Activated CD4-positive, alpha-beta memory T cell treated with anti-CD3 and anti-CD28 coated beads for 36 hours (primary cell): ENCODE results near the gene HCRTR2. TPM values are rescaled to one million over a fixed set of nuclear protein-coding genes. Genes with fewer than 3 reads are reported as not detected.
"Not testable (repeated sequence)": the region's sequence is repeated elsewhere in the genome, so short reads cannot be mapped to it uniquely, and the experiment has no call there.

Experiments
- CTCF ChIA-PET: fragments of 350-600 bp; sonication (Branson Sonifier 250); formaldehyde crosslinking; loops from one replicate; lab custom pipeline; 2021; ENCODE audit warnings: antibody characterized with exemption, inconsistent platforms; lab: Charles Lee
- POLR2A ChIA-PET: fragments of 350-600 bp; sonication (Branson Sonifier 250); formaldehyde crosslinking; loops from one replicate; lab custom pipeline; 2021; ENCODE audit warnings: antibody characterized with exemption; lab: Charles Lee
- DNase-seq: peaks from one replicate; pipeline ENCODE4 v3.0.0-alpha.2; 2020
- H3K27ac Mint-ChIP-seq: one replicate; pipeline ENCODE4 v1.8.0; 2021; ENCODE audit warnings: mixed read lengths
- H3K27me3 Mint-ChIP-seq: one replicate; pipeline ENCODE4 v1.8.0; 2021; ENCODE audit warnings: mixed read lengths
- H3K36me3 Mint-ChIP-seq: one replicate; pipeline ENCODE4 v1.8.0; 2021; ENCODE audit warnings: mixed read lengths
- H3K4me1 Mint-ChIP-seq: one replicate; pipeline ENCODE4 v1.8.0; 2021; ENCODE audit warnings: low read depth, mixed read lengths
- H3K4me3 Mint-ChIP-seq: one replicate; pipeline ENCODE4 v1.8.0; 2021; ENCODE audit warnings: mild to moderate bottlenecking, mixed read lengths
- H3K9me3 Mint-ChIP-seq: one replicate; pipeline ENCODE4 v1.8.0; 2021; ENCODE audit warnings: mixed read lengths
- intact Hi-C: fragments of 100-400 bp; cut with micrococcal nuclease; formaldehyde crosslinking; loops from one replicate; pipeline ENCODE4 v1.15.1; 2023
- total RNA-seq, 2 experiments: library from RNA; stranded (reverse); gene quantifications; one replicate each; pipeline ENCODE4 v1.2.3, GENCODE V29; 2021

Gene HCRTR2
- total RNA-seq, 2 experiments from 2014 or later: not detected

GRCh38 chr6:55250400-55250799, 76.1 kb downstream of the HCRTR2 start:
- intact Hi-C loops: no loop called here

GRCh38 chr6:55255113-55255512, 80.8 kb downstream of the HCRTR2 start:
- Mint-ChIP-seq H3K36me3 (no peaks in the 10 kb centered on the region), H3K27ac (no peak overlapping the region), H3K4me3 (no peak overlapping the region), H3K27me3 (no peaks in the 10 kb centered on the region), H3K9me3 (peaks cover 5% of the 10 kb centered on the region), H3K4me1 (no peaks in the 10 kb centered on the region)
- ChIA-PET POLR2A (no interaction called here), CTCF (no interaction called here)
- DNase-seq: no peak
- intact Hi-C loops: no loop called here

More at GRCh38 chr6:55250400-55250799, 76.1 kb downstream of the HCRTR2 start:
- Mint-ChIP-seq H3K9me3 (peaks cover 5% of the 10 kb centered on the region), H3K27me3 (no peaks in the 10 kb centered on the region), H3K27ac (no peak overlapping the region), H3K4me1 (no peaks in the 10 kb centered on the region), H3K36me3 (no peaks in the 10 kb centered on the region), H3K4me3 (no peak overlapping the region)
- DNase-seq: no peak
- CTCF ChIA-PET: no interaction called here
- POLR2A ChIA-PET: no interaction called here

- ChIA-PET POLR2A (no interaction called here), CTCF (no interaction called here)
- Mint-ChIP-seq H3K27ac (no peak overlapping the region), H3K4me1 (no peaks in the 10 kb centered on the region), H3K4me3 (no peak overlapping the region), H3K9me3 (peaks cover 3% of the 10 kb centered on the region), H3K27me3 (no peaks in the 10 kb centered on the region), H3K36me3 (no peaks in the 10 kb centered on the region)
- intact Hi-C loops: no loop called here
- no peak for DNase-seq
These were observed 85.9 kb downstream of the HCRTR2 start for GRCh38 chr6:55260181-55260580.

- Mint-ChIP-seq H3K4me1 (no peaks in the 10 kb centered on the region), H3K9me3 (peaks cover 2% of the 10 kb centered on the region), H3K4me3 (no peak overlapping the region), H3K36me3 (no peaks in the 10 kb centered on the region), H3K27ac (no peak overlapping the region), H3K27me3 (no peaks in the 10 kb centered on the region)
- intact Hi-C loops: no loop called here
- POLR2A ChIA-PET: no interaction called here
- CTCF ChIA-PET: no interaction called here
- DNase-seq: no peak
These were observed 91.2 kb downstream of the HCRTR2 start for GRCh38 chr6:55265409-55266114.

GRCh38 chr6:55266896-55267295, 92.6 kb downstream of the HCRTR2 start:
- Mint-ChIP-seq H3K9me3 (peaks cover 1% of the 10 kb centered on the region), H3K4me1 (no peaks in the 10 kb centered on the region), H3K36me3 (no peaks in the 10 kb centered on the region), H3K4me3 (no peak overlapping the region), H3K27ac (no peak overlapping the region), H3K27me3 (no peaks in the 10 kb centered on the region)
- ChIA-PET POLR2A (no interaction called here), CTCF (no interaction called here)
- intact Hi-C loops: no loop called here
- DNase-seq: no peak

DNA sequence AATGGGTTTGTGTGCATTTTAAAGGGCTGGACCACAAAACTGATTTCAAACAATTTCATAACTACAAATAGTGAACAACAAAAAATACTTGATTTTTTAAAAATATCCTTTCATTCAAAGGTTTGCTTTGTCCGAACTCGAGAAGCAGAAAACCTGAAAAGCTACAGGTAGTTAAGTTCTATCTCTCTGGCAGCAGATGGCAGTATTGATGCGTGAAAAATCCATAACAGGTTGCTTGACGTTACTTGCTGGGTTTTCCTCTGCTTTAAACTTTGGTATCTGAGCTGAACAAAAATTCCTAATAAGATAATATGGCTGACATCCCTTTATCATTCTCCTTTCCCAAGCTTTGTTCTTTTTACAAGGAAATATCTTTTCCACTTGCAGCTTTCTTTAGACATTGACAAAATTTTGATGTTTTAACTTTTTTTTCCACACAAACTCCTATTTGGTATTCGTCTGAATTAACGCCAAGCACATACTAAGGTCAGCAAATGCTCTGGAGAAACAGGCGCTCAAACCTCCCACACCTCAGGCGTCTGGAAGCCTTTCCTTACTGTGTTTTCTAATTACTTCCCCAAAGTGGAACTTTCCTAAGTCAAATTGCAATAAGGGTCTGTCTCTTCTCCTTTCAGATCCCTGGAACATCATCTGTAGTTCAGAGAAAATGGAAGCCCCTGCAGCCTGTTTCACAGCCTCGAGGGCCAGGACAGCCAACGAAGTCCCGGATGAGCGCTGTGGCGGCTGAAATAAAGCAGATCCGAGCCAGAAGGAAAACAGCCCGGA, 102.6 kb downstream of the HCRTR2 start:
- H3K27ac Mint-ChIP-seq: no peak overlapping the region
- peaks cover 5% of the 10 kb centered on the region for H3K9me3 Mint-ChIP-seq
- CTCF ChIA-PET: interaction anchor here (0.5 to 1.5 kb wide), 7 partner anchors 10 to 1826 kb away, joined by 3 to 7 read pairs (median 3); no protein-coding TSS in a partner anchor
- no peaks in the 10 kb centered on the region for H3K36me3 Mint-ChIP-seq
- no peak for DNase-seq
- H3K27me3 Mint-ChIP-seq: no peaks in the 10 kb centered on the region
- no peaks in the 10 kb centered on the region for H3K4me1 Mint-ChIP-seq
- POLR2A ChIA-PET: no interaction called here
- H3K4me3 Mint-ChIP-seq: no peak overlapping the region
- intact Hi-C loops: no loop called here

DNA sequence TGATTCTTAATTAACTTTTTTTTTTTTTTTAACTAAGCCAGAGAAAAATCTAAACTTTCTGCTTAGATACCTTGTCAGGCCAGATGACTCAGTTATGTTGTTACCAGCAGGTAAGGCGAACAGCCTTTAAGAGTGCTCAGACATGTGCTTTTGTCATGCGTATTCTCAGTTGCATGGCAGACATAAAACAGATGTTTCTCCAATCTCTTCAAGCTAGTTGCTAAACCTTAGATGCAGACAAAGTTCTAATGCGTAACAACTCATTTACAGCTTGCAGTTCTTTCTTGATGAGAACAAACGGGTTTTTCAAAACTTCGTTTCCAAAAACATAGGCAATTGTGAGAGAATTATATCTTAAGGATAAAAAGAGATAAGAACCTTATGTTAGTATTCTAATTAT, 103.3 kb downstream of the HCRTR2 start:
- H3K4me3 Mint-ChIP-seq: no peak overlapping the region
- H3K9me3 Mint-ChIP-seq: peaks cover 5% of the 10 kb centered on the region
- intact Hi-C loops: no loop called here
- H3K27ac Mint-ChIP-seq: no peak overlapping the region
- H3K4me1 Mint-ChIP-seq: no peaks in the 10 kb centered on the region
- no peaks in the 10 kb centered on the region for H3K36me3 Mint-ChIP-seq
- no peak for DNase-seq
- ChIA-PET CTCF (no interaction called here), POLR2A (no interaction called here)
- H3K27me3 Mint-ChIP-seq: no peaks in the 10 kb centered on the region

GRCh38 chr6:55281215-55281614, 106.9 kb downstream of the HCRTR2 start:
- intact Hi-C loops: no loop called here
- Mint-ChIP-seq H3K36me3 (no peaks in the 10 kb centered on the region), H3K4me1 (no peaks in the 10 kb centered on the region), H3K27me3 (no peaks in the 10 kb centered on the region), H3K27ac (no peak overlapping the region), H3K9me3 (no peaks in the 10 kb centered on the region), H3K4me3 (no peak overlapping the region)
- ChIA-PET POLR2A (no interaction called here), CTCF (no interaction called here)
- no peak for DNase-seq

- Mint-ChIP-seq H3K36me3 (no peaks in the 10 kb centered on the region), H3K9me3 (no peaks in the 10 kb centered on the region), H3K4me3 (no peak overlapping the region), H3K4me1 (no peaks in the 10 kb centered on the region), H3K27me3 (no peaks in the 10 kb centered on the region), H3K27ac (no peak overlapping the region)
- no peak for DNase-seq
- ChIA-PET POLR2A (no interaction called here), CTCF (no interaction called here)
- intact Hi-C loops: no loop called here
These were observed 107.8 kb downstream of the HCRTR2 start for GRCh38 chr6:55282115-55282514.

DNA sequence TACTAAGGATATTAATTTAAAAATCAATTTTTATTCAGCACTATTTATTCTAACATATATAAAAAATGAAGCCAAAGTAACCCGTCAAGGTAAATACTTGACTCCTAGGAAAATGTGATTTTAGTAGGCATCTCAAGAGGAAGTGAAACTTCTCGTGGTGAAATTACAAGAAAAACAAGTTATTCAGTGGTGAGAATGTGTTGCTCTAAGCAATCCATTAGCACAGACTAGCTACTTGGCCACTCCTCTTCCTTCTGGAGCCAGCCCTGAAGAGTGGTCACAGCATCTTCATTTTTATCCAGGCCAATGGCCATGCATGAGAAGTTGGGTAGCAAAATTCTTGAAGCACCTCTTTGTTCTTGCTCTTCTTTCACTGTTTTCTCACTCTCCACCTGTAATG, 112.5 kb downstream of the HCRTR2 start:
- POLR2A ChIA-PET: no interaction called here
- Mint-ChIP-seq H3K9me3 (peaks cover 8% of the 10 kb centered on the region), H3K4me1 (no peaks in the 10 kb centered on the region), H3K36me3 (no peaks in the 10 kb centered on the region), H3K27me3 (no peaks in the 10 kb centered on the region), H3K27ac (no peak overlapping the region), H3K4me3 (no peak overlapping the region)
- DNase-seq: no peak
- intact Hi-C loops: no loop called here
- CTCF ChIA-PET: interaction anchor here (1.7 kb wide), 1 partner anchor 10 kb away, joined by 7 read pairs; no protein-coding TSS in a partner anchor

DNA sequence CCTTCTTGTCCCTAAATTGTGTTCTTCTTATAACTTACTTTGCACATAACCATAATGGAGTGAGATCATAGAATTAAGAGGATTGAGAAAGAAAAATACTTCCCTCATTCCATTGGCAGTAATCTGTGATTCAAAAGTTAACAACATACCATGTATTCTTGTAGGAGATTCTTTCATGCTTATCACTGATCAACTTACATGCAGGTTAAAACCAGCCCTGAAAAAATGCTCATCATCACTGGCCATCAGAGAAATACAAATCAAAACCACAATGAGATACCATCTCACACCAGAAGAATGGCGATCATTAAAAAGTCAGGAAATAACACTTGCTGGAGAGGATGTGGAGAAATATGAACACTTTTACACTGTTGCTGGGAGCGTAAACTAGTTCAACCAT, 116.4 kb downstream of the HCRTR2 start:
- ChIA-PET CTCF (no interaction called here), POLR2A (no interaction called here)
- H3K27ac Mint-ChIP-seq: no peak overlapping the region
- intact Hi-C loops: no loop called here
- H3K27me3 Mint-ChIP-seq: no peaks in the 10 kb centered on the region
- no peaks in the 10 kb centered on the region for H3K36me3 Mint-ChIP-seq
- DNase-seq: no peak
- peaks cover 18% of the 10 kb centered on the region for H3K9me3 Mint-ChIP-seq
- H3K4me1 Mint-ChIP-seq: no peaks in the 10 kb centered on the region
- H3K4me3 Mint-ChIP-seq: no peak overlapping the region

DNA sequence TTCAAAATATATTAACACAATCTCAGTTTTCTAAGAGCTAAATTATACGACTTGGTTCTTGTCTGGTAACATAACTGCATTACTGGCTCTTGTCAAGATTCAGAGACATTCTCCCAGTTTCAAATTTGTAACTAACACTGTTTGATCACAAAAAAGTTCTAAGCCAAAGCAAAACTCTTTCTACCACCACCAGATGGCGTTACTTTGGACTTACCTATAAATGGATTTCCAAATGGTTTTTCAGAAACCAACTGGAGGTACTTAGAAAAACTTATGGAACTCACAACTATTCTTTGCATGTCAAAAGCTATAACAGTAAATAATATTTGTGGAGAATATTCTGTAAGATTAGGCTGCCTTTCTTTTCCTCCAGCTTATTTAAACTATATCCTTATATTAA, 118.8 kb downstream of the HCRTR2 start:
- Mint-ChIP-seq H3K4me3 (no peak overlapping the region), H3K9me3 (peaks cover 31% of the 10 kb centered on the region), H3K4me1 (no peaks in the 10 kb centered on the region), H3K27me3 (no peaks in the 10 kb centered on the region), H3K27ac (no peak overlapping the region), H3K36me3 (no peaks in the 10 kb centered on the region)
- DNase-seq: no peak
- POLR2A ChIA-PET: no interaction called here
- intact Hi-C loops: no loop called here
- CTCF ChIA-PET: no interaction called here

DNA sequence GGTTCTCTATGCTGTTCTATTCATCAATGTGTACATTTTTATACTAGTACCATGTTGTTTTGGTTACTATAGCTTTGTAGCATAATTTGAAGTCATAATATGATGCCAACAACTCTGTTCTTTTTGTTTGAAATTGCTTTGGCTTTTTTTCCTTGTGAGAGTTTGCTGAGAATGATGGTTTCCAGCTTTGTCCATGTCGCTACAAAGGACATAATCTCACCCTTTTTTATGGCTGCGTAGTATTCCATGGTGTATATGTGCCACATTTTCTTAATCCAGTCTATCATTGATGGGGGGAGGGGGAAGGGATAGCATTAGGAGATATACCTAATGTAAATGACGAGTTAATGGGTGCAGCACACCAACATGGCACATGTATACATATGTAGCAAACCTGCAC, 122.9 kb downstream of the HCRTR2 start:
- H3K36me3 Mint-ChIP-seq, POLR2A ChIA-PET, intact Hi-C loops, H3K4me1 Mint-ChIP-seq, DNase-seq, H3K27me3 Mint-ChIP-seq, CTCF ChIA-PET, H3K4me3 Mint-ChIP-seq, H3K27ac Mint-ChIP-seq: not testable (repeated sequence)
- H3K9me3 Mint-ChIP-seq: peaks cover 28% of the 10 kb centered on the region
